Thyroid gland (tissue), 4 donors: Measurements from ENCODE around the gene DPYD.

Source experiments
- POLR2A ChIP-seq, 2 donors: fragments of 450-650 bp; IDR thresholded peaks; one replicate each; pipeline ENCODE4 v1.6.1; 2017; ENCODE audit warnings: antibody characterized with exemption in 2 of 2, mild to moderate bottlenecking in 2 of 2, moderate library complexity in 1 of 2
- TF ChIP-seq, protein P1 (sequence below), 6 experiments: fragments of 200-600 bp in 3 of 6; fragments of 450-650 bp in 3 of 6; sonication (generic) in 3 of 6; IDR thresholded peaks; one replicate each; pipeline ENCODE4 v1.5.1; 2016 to 2019; ENCODE audit warnings: antibody characterized with exemption in 6 of 6, mild to moderate bottlenecking in 2 of 6, inconsistent platforms in 1 of 6, moderate library complexity in 1 of 6

GRCh38 chr1:97252925-97253324 is 667.9 kb downstream of the DPYD start:
- TF ChIP-seq, protein P1, sequence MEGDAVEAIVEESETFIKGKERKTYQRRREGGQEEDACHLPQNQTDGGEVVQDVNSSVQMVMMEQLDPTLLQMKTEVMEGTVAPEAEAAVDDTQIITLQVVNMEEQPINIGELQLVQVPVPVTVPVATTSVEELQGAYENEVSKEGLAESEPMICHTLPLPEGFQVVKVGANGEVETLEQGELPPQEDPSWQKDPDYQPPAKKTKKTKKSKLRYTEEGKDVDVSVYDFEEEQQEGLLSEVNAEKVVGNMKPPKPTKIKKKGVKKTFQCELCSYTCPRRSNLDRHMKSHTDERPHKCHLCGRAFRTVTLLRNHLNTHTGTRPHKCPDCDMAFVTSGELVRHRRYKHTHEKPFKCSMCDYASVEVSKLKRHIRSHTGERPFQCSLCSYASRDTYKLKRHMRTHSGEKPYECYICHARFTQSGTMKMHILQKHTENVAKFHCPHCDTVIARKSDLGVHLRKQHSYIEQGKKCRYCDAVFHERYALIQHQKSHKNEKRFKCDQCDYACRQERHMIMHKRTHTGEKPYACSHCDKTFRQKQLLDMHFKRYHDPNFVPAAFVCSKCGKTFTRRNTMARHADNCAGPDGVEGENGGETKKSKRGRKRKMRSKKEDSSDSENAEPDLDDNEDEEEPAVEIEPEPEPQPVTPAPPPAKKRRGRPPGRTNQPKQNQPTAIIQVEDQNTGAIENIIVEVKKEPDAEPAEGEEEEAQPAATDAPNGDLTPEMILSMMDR (IDR thresholded peaks at IDR 0.05): no peak
- TF ChIP-seq POLR2A (IDR thresholded peaks at IDR 0.05): no peak
